Uterus (tissue), 4 donors: ENCODE results near the gene ATP6V0D1. TPM values are rescaled to one million over a fixed set of nuclear protein-coding genes. Genes with fewer than 3 reads are reported as not detected.

Experiments used
- DNase-seq, 2 donors: peaks; one replicate each; pipeline ENCODE4 v3.0.0-alpha.2; 2019 to 2020
- H3K27ac ChIP-seq, 2 donors: fragments of 200-600 bp; sonication (generic); 1 replicate in 1 of 2; 2 replicates in 1 of 2; pipeline ENCODE4 v1.5.1; 2016 to 2018
- H3K27me3 ChIP-seq, 2 donors: fragments of 200-600 bp; sonication (generic); one replicate each; pipeline ENCODE4 v1.5.1; 2018 to 2019; ENCODE audit warnings: control low read depth in 1 of 2
- H3K36me3 ChIP-seq, 2 donors: fragments of 200-600 bp; sonication (generic); one replicate each; pipeline ENCODE4 v1.5.1; 2019; ENCODE audit warnings: control low read depth in 1 of 2
- H3K4me1 ChIP-seq, 2 donors: fragments of 200-600 bp; sonication (generic); one replicate each; pipeline ENCODE4 v1.5.1; 2018 to 2019; ENCODE audit warnings: control low read depth in 1 of 2
- H3K4me3 ChIP-seq, 2 donors: fragments of 200-600 bp; sonication (generic); 1 replicate in 1 of 2; 2 replicates in 1 of 2; pipeline ENCODE4 v1.5.1; 2018 to 2019; ENCODE audit warnings: mild to moderate bottlenecking in 1 of 2
- H3K9me3 ChIP-seq, 2 donors: fragments of 200-600 bp; sonication (generic); one replicate each; pipeline ENCODE4 v1.5.1; 2019; ENCODE audit warnings: control low read depth in 1 of 2
- POLR2A ChIP-seq, 2 donors: fragments of 450-650 bp; IDR thresholded peaks; one replicate each; pipeline ENCODE4 v1.6.1; 2016; ENCODE audit warnings: antibody characterized with exemption in 2 of 2, mild to moderate bottlenecking in 1 of 2, moderate library complexity in 1 of 2
- intact Hi-C: fragments of 100-400 bp; cut with DNase I; formaldehyde crosslinking; loops from one replicate; pipeline ENCODE4 v1.15.1; 2023; ENCODE audit warnings: low total_unique reads
- total RNA-seq, 4 donors: library from RNA; depleted of rRNA in 3 of 4; stranded (reverse); fragments of >200 nt in 3 of 4; gene quantifications; one replicate each; pipeline versions ENCODE4 v1.1.0 to v1.2.4, GENCODE V29; 2014 to 2023
- TF ChIP-seq, protein P1 (sequence below), 4 experiments: fragments of 200-600 bp in 2 of 4; fragments of 450-650 bp in 2 of 4; sonication (generic) in 2 of 4; IDR thresholded peaks; one replicate each; pipeline ENCODE4 v1.5.1; 2016 to 2019; ENCODE audit warnings: antibody characterized with exemption in 4 of 4, mild to moderate bottlenecking in 2 of 4, moderate library complexity in 1 of 4
- donor health status: DM: yes; HTN: yes; CAD: no.

The ATP6V0D1 gene
- total RNA-seq, 4 donors from 2014 or later = 67.4 to 243 (median 100) TPM

DNA sequence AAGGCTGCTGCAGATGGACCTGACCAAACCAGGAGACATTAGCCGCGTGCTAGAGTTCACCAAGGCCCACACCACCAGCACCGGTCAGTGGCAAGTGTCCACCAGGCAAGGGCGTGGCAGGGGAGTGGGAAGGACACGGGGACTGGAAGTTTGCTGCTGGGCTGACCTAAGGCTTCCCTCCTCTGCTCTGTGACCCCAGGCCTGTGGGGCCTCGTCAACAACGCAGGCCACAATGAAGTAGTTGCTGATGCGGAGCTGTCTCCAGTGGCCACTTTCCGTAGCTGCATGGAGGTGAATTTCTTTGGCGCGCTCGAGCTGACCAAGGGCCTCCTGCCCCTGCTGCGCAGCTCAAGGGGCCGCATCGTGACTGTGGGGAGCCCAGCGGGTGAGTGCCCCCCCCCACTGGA lies 45.2 kb downstream of the ATP6V0D1 start:
- Histone ChIP-seq H3K4me1 (peaks cover 0 to 8% of the 10 kb centered on the region in 2 donors), H3K4me3 (no peak overlapping the region), H3K27me3 (no peaks in the 10 kb centered on the region), H3K27ac (no peak overlapping the region), H3K9me3 (no peaks in the 10 kb centered on the region), H3K36me3 (no peaks in the 10 kb centered on the region)
- intact Hi-C loops = no loop called here
- no peak for DNase-seq
- no peak for TF ChIP-seq POLR2A (IDR thresholded peaks at IDR 0.05)
- TF ChIP-seq, protein P1, sequence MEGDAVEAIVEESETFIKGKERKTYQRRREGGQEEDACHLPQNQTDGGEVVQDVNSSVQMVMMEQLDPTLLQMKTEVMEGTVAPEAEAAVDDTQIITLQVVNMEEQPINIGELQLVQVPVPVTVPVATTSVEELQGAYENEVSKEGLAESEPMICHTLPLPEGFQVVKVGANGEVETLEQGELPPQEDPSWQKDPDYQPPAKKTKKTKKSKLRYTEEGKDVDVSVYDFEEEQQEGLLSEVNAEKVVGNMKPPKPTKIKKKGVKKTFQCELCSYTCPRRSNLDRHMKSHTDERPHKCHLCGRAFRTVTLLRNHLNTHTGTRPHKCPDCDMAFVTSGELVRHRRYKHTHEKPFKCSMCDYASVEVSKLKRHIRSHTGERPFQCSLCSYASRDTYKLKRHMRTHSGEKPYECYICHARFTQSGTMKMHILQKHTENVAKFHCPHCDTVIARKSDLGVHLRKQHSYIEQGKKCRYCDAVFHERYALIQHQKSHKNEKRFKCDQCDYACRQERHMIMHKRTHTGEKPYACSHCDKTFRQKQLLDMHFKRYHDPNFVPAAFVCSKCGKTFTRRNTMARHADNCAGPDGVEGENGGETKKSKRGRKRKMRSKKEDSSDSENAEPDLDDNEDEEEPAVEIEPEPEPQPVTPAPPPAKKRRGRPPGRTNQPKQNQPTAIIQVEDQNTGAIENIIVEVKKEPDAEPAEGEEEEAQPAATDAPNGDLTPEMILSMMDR (IDR thresholded peaks at IDR 0.05) = no peak

DNA sequence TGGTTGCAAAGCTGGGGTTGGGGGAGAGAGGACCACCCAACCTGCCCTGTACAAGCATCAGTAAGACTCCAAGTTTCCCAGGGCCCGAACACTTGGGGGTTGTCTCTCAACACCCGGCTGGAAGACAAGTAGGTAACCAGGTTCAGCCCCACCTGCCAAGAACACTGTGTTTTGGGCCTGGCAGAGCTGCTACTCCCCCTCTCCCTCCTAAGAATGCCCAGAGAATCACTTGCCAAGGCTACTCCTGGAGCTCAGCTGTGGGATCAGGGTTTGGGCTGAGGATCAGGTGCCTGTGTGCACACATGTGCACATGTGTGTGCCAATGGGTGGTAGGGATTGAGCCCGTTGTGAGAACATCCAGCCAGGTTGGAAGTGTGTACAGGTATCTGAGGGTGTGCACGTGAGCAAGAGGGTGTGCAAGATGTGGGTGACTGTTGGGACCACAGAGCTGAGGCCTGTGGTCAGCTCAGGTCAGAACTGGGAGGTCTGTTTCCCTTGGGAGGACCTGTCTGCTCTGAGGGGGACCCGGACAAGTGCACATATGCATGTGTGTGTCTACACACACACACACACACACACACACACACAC lies 47.7 kb downstream of the ATP6V0D1 start:
- intact Hi-C loops = no loop called here
- no peaks in the 10 kb centered on the region for H3K9me3 ChIP-seq
- H3K27ac ChIP-seq = peak overlapping the region; percentile 59 to 76
- H3K4me1 ChIP-seq = peaks cover 0 to 17% of the 10 kb centered on the region in 2 donors
- H3K36me3 ChIP-seq = no peaks in the 10 kb centered on the region
- no peak overlapping the region for H3K4me3 ChIP-seq
- no peaks in the 10 kb centered on the region for H3K27me3 ChIP-seq
- no peak for DNase-seq
- TF ChIP-seq, protein P1 (IDR thresholded peaks at IDR 0.05) = no peak
- TF ChIP-seq POLR2A (IDR thresholded peaks at IDR 0.05) = no peak

DNA sequence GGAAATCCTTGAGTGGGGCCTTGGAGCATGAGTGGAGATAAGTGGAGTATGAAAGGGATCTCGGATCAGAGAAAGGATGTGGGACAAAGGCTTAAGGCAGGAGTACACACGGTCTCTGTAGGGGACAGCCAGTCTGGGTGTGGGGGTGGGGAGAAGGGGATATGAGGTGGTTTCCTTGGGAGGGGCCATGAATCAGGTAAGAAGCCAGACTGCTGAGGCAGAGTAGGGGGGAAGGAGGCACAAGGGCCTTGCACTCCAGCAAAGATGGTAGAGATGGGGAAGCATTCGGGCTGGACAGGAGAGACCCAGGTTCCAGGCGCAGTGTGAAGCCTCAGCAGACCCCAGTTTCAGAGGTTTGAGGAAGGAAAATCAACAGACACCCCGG lies 48.5 kb downstream of the ATP6V0D1 start:
- TF ChIP-seq POLR2A (IDR thresholded peaks at IDR 0.05) = no peak
- TF ChIP-seq, protein P1 (IDR thresholded peaks at IDR 0.05) = no peak
- DNase-seq = no peak
- Histone ChIP-seq H3K9me3 (no peaks in the 10 kb centered on the region), H3K4me1 (peaks cover 0 to 21% of the 10 kb centered on the region in 2 donors), H3K27ac (peak overlapping the region; percentile 59 to 76), H3K27me3 (no peaks in the 10 kb centered on the region), H3K36me3 (no peaks in the 10 kb centered on the region), H3K4me3 (peak overlapping the region in 1 of 2 donors; percentile 42)
- intact Hi-C loops = no loop called here

DNA sequence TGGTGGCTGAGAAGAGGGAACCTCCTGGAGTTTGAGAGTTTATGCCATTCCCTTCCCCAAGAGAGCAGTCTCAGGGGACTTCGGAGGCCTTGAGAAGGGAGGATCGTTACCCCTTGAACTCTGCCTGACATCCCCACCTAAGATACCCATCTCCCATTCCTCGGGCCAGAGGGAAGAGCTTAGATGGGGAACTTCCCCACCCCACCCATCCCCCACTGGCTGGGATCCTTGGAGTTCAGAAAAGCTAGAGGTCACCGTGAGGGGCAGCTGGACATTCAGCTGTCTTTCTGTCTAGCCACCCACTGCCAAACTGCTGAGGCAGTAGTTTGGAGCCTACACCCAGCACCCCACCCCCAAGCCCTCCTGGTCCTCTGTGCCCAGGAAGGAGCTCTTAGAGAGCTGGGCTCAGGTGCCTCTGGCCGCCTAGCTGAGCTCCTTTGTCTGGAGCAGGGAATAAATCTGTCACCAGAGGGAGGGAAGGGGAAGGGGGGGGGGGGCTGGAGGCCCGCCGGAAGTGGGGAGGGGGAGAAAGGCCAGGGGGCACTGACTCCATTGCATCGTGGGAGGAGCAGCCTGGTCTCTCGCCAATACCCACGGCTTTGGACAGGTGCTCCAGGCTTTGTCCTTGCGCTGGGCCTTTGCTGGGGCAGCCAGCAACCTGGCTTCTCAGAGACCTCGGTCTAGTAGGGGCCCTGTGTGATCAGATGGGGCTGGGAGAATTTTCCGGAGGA lies 49.0 kb downstream of the ATP6V0D1 start:
- Histone ChIP-seq H3K9me3 (no peaks in the 10 kb centered on the region), H3K4me3 (peak overlapping the region; percentile 42 to 44), H3K27me3 (no peaks in the 10 kb centered on the region), H3K27ac (peak overlapping the region; percentile 59 to 76), H3K36me3 (no peaks in the 10 kb centered on the region), H3K4me1 (peaks cover 0 to 21% of the 10 kb centered on the region in 2 donors)
- DNase-seq = no peak
- intact Hi-C loops = no loop called here
- TF ChIP-seq, protein P1 (IDR thresholded peaks at IDR 0.05) = no peak
- TF ChIP-seq POLR2A (IDR thresholded peaks at IDR 0.05) = no peak
